ENCODE results near the gene CCDC160.
"Not testable (repeated sequence)": the region's sequence is repeated elsewhere in the genome, so short reads cannot be mapped to it uniquely, and the experiment has no call there.

The CCDC160 gene

GRCh38 chrX:134236626-134237614, at the start of gene CCDC160:
Gene CCDC160 (plus strand): TSS chrX:134237182. CDS start chrX:134244801, 7,619 bp downstream.
- DNase-seq (ENCODE audit: low read depth), result no peak

DNA sequence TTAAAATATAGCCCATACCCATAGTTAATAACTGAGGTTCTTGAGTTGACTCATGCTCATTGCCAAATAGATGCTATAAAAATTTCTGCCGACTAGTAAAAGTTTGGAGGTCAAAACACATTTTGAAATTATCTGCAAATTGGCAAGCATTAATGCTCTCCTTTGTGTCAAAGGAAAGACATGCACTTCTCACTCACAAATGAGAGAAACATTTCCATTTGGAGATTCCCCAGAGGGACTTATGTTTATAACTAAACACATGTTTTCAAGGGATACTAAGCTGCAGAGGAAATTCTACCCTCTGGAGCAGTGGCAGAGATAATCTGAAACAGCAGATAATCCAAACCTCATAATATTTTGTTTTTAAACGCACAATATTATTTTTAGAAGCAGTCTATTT, 45.7 kb upstream of the CCDC160 start:
- no peak for DNase-seq (ENCODE audit: low read depth)

GRCh38 chrX:134194915-134195314, 42.1 kb upstream of the CCDC160 start:
- DNase-seq (ENCODE audit: low read depth), result no peak

GRCh38 chrX:134202561-134202960, 34.4 kb upstream of the CCDC160 start:
- DNase-seq (ENCODE audit: low read depth), result no peak

- no peak for DNase-seq (ENCODE audit: low read depth)
These were observed 30.8 kb upstream of the CCDC160 start for GRCh38 chrX:134206221-134206620.

DNA sequence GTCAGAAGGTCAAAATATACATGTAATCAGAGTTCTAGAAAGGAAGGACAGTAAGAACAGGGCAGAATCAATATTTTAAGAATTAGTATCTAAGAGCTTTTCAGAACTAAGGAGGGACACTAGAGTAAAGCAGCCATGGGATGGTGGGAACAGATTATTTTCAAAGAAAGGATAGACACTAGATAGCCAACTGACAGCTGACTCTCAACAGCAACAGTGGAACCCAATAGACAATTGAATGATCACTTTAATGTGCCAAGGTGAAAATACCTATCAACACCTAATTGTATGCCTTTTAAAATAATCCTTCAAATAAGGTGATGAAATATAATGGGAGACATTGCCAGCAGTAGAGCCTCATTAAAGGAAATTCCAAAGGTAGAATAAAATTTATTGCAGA, 26.5 kb upstream of the CCDC160 start:
- no peak for DNase-seq (ENCODE audit: low read depth)

DNA sequence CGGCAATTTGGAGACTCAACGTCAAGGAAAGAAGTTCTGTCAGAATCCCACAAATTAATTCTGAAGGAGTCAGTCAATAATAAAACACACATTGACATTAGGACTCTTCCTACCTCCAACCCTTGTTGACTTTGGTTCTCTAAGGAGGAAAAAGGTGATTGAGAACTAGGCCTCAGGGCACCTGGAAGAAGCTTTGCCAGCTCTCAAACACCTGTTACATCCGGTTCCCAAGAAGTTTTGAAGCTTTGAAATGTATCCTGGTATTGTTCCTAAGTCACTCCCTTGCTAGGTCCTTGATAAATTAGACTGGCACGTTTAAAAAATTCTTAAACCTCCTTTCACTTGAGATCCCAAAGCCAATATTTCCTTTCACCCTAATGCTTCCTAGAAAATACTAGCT, 1.7 kb upstream of the CCDC160 start:
- no peak for DNase-seq (ENCODE audit: low read depth)

GRCh38 chrX:134238144-134238543, 1.2 kb downstream of the CCDC160 start:
- not testable (repeated sequence) for DNase-seq (ENCODE audit: low read depth)

- DNase-seq (ENCODE audit: low read depth), result no peak
These were observed 2.0 kb downstream of the CCDC160 start for GRCh38 chrX:134239016-134239415.

DNA sequence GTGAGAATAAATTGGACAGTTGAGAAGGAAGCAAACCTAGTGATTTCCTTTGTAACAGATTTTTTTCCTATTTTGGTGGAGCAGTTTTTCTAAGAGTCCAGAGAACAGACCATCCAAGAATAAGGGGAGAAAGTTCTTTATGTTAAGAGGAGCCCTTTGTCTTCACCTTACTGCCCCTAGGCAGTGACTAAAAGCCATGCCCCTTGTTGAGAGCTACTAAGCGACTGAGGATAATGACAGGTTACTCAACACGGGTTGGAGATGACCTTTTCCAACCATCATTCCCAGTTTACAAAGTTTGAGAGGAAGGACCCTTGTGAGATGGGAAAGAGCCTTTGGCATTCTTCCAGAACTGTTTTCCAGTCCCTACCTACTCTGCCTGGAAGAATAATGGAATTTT, 3.2 kb downstream of the CCDC160 start:
- no peak for DNase-seq (ENCODE audit: low read depth)

- no peak for DNase-seq (ENCODE audit: low read depth)
These were observed 5.1 kb downstream of the CCDC160 start for GRCh38 chrX:134241960-134242619.

DNA sequence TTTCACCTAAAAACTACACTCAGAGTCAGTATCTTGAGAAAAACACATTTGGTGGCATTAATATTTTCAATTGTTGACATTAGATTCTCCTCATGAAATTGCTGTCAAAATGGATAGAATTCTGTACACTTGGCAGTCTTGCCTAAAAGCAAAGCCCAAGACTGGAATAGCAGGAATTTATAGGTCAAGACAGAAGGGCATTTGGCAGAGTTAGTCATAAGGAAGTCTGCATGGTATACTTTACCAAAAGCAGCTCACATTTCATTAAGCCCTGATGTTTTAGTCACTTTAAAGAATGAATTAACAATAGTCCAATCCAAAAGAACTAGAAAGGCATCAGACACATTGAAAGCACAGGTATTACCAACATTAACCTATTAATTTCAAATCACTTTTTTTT, 7.1 kb downstream of the CCDC160 start:
- no peak for DNase-seq (ENCODE audit: low read depth)

DNA sequence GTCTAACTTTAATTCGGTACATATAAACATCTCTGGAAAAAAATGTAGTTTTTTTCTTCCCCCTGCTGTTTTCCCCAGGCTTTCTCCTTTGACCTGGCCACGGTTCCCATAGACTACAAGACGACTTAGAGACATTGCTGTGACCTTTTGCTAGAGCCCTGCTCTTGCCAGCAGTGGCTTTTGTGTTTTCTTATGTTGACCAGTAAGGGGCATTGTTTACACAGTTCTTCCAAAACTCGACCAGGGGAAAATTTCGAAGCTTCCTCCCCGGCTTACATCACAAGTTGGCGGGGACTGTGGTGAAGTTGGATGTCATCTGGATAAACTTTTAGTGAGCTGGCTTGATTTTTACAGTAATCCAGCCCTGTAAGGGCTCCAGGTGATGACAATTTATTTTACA, 9.3 kb downstream of the CCDC160 start:
- DNase-seq (ENCODE audit: low read depth), result no peak

GRCh38 chrX:134247492-134247891, 10.5 kb downstream of the CCDC160 start:
- no peak for DNase-seq (ENCODE audit: low read depth)

GRCh38 chrX:134249241-134249640, 12.3 kb downstream of the CCDC160 start:
- DNase-seq (ENCODE audit: low read depth), result no peak

DNA sequence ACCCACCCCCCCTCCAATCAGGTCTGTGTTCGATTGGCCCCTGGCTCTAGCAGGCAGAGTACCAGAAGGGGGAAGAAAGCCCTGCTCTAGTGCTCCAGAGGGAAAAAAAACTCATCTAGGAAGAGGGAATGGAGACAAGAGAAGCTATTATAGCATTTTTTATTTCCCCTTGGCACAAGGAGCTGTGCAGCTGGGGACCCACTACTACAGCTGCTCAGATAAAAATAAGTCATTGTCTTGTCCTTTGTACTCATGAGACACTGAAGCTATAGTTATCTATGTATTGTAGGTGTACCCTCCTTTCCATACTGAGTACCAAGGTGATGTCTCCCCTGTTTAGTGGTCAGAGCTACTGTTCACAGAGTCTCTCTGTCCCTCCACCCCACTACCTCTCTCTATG, 14.3 kb downstream of the CCDC160 start:
- DNase-seq (ENCODE audit: low read depth), result no peak

GRCh38 chrX:134254511-134254910, 17.5 kb downstream of the CCDC160 start:
- no peak for DNase-seq (ENCODE audit: low read depth)

DNA sequence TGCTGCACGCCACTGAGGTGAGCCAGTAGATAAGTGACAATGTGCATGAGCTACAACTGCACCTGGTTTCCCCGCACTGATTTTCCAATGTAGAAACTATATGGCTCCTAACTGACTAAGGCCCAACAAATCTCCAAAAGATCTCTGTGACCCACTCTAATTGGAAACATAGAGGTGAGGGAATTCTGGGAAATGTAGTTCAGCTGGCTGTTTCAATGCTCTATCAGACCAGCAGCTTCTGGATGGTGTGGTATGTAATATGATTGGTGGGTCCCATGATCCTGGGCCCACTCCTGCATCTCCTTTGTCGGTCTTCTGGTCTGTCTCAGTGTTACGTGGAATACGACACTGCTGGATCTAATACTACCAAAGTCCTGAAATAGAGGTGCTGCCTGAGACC, 18.6 kb downstream of the CCDC160 start:
- no peak for DNase-seq (ENCODE audit: low read depth)

DNA sequence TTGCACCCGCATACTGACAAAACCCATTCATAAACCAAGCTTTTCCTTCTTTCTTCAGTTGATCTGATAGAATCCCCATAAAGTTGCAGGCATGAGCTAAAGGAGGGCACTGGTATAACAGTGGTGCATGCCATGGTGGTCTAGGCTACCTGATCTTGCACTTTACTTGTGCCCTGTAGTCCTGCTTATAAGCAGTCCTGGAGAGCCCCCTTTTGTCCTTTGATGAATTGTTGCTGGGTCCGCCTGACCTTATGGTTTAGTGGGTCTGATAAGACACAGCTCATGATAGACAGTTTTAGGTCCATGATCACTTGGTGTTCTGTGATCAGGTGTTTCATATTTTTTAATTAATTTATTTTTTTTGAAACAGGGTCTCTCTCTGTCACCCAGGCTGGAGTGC, 19.7 kb downstream of the CCDC160 start:
- DNase-seq (ENCODE audit: low read depth), result no peak

DNA sequence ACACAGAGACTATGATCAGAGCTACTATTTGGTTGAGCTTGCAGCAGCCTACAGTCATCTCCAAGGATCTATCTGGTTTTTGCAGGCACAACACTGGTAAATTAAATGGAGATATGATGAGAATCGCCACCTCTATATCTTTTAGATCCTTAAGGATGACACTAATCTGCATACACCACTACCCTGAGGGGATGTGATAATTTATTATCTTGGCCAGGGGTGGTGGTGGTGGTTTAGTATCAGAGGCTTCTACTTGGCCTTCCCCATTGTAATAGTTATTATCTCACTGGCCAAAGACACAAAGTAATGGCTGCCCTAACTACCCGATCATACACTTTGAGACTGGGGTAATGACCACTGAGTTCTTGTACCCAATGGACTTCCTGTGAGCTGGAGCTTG, 21.2 kb downstream of the CCDC160 start:
- DNase-seq (ENCODE audit: low read depth), result no peak

DNA sequence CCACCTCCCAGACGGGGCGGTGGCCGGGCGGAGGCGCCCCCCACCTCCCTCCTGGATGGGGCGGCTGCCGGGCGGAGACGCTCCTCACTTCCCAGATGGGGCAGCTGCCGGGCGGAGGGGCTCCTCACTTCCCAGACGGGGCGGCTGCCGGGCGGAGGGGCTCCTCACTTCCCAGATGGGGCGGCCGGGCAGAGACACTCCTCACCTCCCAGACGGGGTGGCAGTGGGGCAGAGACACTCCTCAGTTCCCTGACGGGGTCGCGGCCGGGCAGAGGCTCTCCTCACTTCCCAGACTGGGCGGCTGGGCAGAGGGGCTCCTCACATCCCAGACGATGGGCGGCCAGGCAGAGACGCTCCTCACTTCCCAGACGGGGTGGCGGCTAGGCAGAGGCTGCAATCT, 49.0 kb downstream of the CCDC160 start:
- not testable (repeated sequence) for DNase-seq (ENCODE audit: low read depth)

- DNase-seq (ENCODE audit: low read depth), result no peak
These were observed 50.4 kb downstream of the CCDC160 start for GRCh38 chrX:134287346-134287745.

DNA sequence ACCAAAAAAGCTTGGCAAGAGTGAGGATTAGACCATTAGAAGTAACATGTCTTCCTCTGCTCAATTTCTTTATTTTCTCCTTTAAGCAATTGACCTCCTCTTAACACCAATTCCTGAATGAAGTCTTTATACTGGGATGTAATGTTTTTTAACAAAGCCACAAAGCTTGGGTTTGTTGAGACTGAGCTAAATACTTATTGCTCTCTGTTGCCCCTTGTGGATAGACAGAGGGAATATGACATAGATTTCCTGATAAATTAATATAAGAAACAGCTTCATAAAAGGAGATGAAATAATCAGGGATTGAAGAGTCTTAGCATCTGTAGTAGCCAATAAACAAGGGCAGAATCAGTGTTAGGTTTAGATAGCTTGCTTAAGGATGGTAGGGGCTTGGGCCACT, 57.6 kb downstream of the CCDC160 start:
- DNase-seq (ENCODE audit: low read depth), result no peak

Data from GM04503 (cell line).